GM21786 (cell line): Measurements from ENCODE around the gene NYAP2.

ENCODE experiments used
- ATAC-seq: cut with Tn5 transposase; IDR thresholded peaks from one replicate; pipeline ENCODE4 v1.9.1; 2021; ENCODE audit not compliant: unreplicated experiment

The NYAP2 gene

GRCh38 chr2:225479386-225479785, 79.9 kb downstream of the NYAP2 start:
- ATAC-seq, result no peak

- ATAC-seq, result no peak
Observed at GRCh38 chr2:225484751-225485150, 85.2 kb downstream of the NYAP2 start.

GRCh38 chr2:225486236-225486635, 86.7 kb downstream of the NYAP2 start:
- no peak for ATAC-seq

- no peak for ATAC-seq
Observed at GRCh38 chr2:225487878-225488416, 88.4 kb downstream of the NYAP2 start.

- no peak for ATAC-seq
Observed at GRCh38 chr2:225488743-225489142, 89.2 kb downstream of the NYAP2 start.

- ATAC-seq, result no peak
Observed at GRCh38 chr2:225493420-225494099, 94.0 kb downstream of the NYAP2 start.

- no peak for ATAC-seq
Observed at GRCh38 chr2:225494100-225494459, 94.6 kb downstream of the NYAP2 start.

GRCh38 chr2:225495706-225496105, 96.2 kb downstream of the NYAP2 start:
- no peak for ATAC-seq

- no peak for ATAC-seq
Observed at GRCh38 chr2:225496568-225496967, 97.1 kb downstream of the NYAP2 start.

GRCh38 chr2:225497166-225497565, 97.7 kb downstream of the NYAP2 start:
- no peak for ATAC-seq

- no peak for ATAC-seq
Observed at GRCh38 chr2:225501022-225501421, 101.5 kb downstream of the NYAP2 start.

- ATAC-seq, result no peak
Observed at GRCh38 chr2:225502971-225503370, 103.5 kb downstream of the NYAP2 start.

- ATAC-seq, result no peak
Observed at GRCh38 chr2:225510796-225511195, 111.3 kb downstream of the NYAP2 start.

GRCh38 chr2:225512469-225512868, 113.0 kb downstream of the NYAP2 start:
- ATAC-seq, result no peak

- no peak for ATAC-seq
Observed at GRCh38 chr2:225512876-225513540, 113.5 kb downstream of the NYAP2 start.

- no peak for ATAC-seq
Observed at GRCh38 chr2:225515033-225515432, 115.5 kb downstream of the NYAP2 start.

GRCh38 chr2:225526760-225527390, 127.4 kb downstream of the NYAP2 start:
- no peak for ATAC-seq

- ATAC-seq, result no peak
Observed at GRCh38 chr2:225531559-225531958, 132.0 kb downstream of the NYAP2 start.

- ATAC-seq, result no peak
Observed at GRCh38 chr2:225532096-225532495, 132.6 kb downstream of the NYAP2 start.

- no peak for ATAC-seq
Observed at GRCh38 chr2:225534037-225534436, 134.5 kb downstream of the NYAP2 start.

- ATAC-seq, result no peak
Observed at GRCh38 chr2:225534697-225535096, 135.2 kb downstream of the NYAP2 start.

- ATAC-seq, result no peak
Observed at GRCh38 chr2:225536036-225536435, 136.5 kb downstream of the NYAP2 start.
